ENCODE results near the gene EN2. TPM values are rescaled to one million over a fixed set of nuclear protein-coding genes. Genes with fewer than 3 reads are reported as not detected.

The EN2 gene
- total and polyA plus RNA-seq, 2 of the 4 experiments (the other 2 are of a cell fraction), result not detected

- Histone ChIP-seq H3K36me3 (ENCODE audit: control insufficient read depth, insufficient read depth, low read length) (no peaks in the 10 kb centered on the region), H4K5ac (ENCODE audit: low read depth, low read length) (no peak overlapping the region), H3K56ac (ENCODE audit: extremely low read depth, insufficient read depth, low read length) (no peak overlapping the region), H3K14ac (replicated peaks; ENCODE audit: low read depth, low read length) (no peak overlapping the region), H3K18ac (ENCODE audit: low read depth, low read length) (no peak overlapping the region), H3K9ac (ENCODE audit: low read depth, low read length) (no peak overlapping the region), H2AK5ac (ENCODE audit: low read depth, low read length) (no peak overlapping the region), H4K91ac (ENCODE audit: insufficient read depth, low read depth, low read length) (no peak overlapping the region), H2BK5ac (ENCODE audit: low read depth, low read length, poor library complexity, severe bottlenecking) (no peak overlapping the region), H2AK9ac (replicated peaks; ENCODE audit: low read depth, low read length, poor library complexity) (no peak overlapping the region), H3K79me1 (ENCODE audit: low read depth in 1 of 2, low read length in 2 of 2) (no peaks in the 10 kb centered on the region), H3K23ac (ENCODE audit: low read depth, low read length) (no peak overlapping the region), H3K27me3 (ENCODE audit: control insufficient read depth, insufficient read depth, low read length) (peaks cover 45% of the 10 kb centered on the region), H2BK15ac (ENCODE audit: low read depth, low read length) (no peak overlapping the region), H3K4me2 (ENCODE audit: low read depth, low read length) (no peak overlapping the region), H3K9me3 (ENCODE audit: control insufficient read depth, insufficient read depth, low read length) (no peaks in the 10 kb centered on the region; the same call in 1 of the 2 replicates), H3K27ac (ENCODE audit: insufficient read depth, low read length) (no peak overlapping the region), H4K8ac (ENCODE audit: low read depth in 2 of 2, low read length in 2 of 2) (no peak overlapping the region), H3K4ac (ENCODE audit: low read depth, low read length) (no peak overlapping the region), H2BK20ac (ENCODE audit: low read depth, low read length) (no peak overlapping the region), H4K20me1 (ENCODE audit: insufficient read depth, low read length) (no peaks in the 10 kb centered on the region), H2AFZ (replicated peaks; ENCODE audit: low read length, poor library complexity) (no peak overlapping the region), H3K9me1 (ENCODE audit: insufficient read depth, low read length) (no peaks in the 10 kb centered on the region), H2BK120ac (ENCODE audit: low read depth, low read length) (no peak overlapping the region), H3K4me3 (ENCODE audit: insufficient read depth, low read depth, low read length) (no peak overlapping the region), H3K4me1 (ENCODE audit: control insufficient read depth, insufficient read depth, low read length) (no peaks in the 10 kb centered on the region)
- WGBS, 2 experiments (ENCODE audit: extremely low coverage in 2 of 2, insufficient read length in 1 of 2), result no CpG with 5 or more reads among the region's 4 CpGs
- in situ Hi-C loops (cut with MboI; ENCODE audit: low sequenced_read_pairs) (no loop called here), intact Hi-C loops (cut with micrococcal nuclease) (no loop called here), dilution Hi-C loops (cut with HindIII; ENCODE audit: low sequenced_read_pairs, unreplicated experiment) (no loop called here)
- ChIA-PET POLR2A (ENCODE audit: unreplicated experiment) (no interaction called here), CTCF (interaction anchor here (0.6 kb wide), 1 partner anchor 257 kb away, joined by 4 read pairs; no protein-coding TSS in a partner anchor)
- BruUV-seq (replicated peaks), result no TSS peak
- DNase-seq (no peak), ATAC-seq (ENCODE audit: low read depth) (no peak)
- TF ChIP-seq USF2 (IDR thresholded peaks at IDR 0.05; ENCODE audit: low read depth, low read length) (no peak), NFE2L2 (IDR thresholded peaks at IDR 0.05; ENCODE audit: low read depth, low read length) (no peak), RCOR1 (IDR thresholded peaks at IDR 0.05; ENCODE audit: insufficient replicate concordance, low read length) (no peak), CTCF (conservative IDR thresholded peaks at IDR 0.05; ENCODE audit: low read depth, low read length) (no peak), MAZ (IDR thresholded peaks at IDR 0.05; ENCODE audit: borderline replicate concordance, low read depth, low read length) (no peak), RFX5 (IDR thresholded peaks at IDR 0.05; ENCODE audit: low read depth, low read length) (no peak), RAD21 (IDR thresholded peaks at IDR 0.05; ENCODE audit: low read length) (no peak), CEBPB (IDR thresholded peaks at IDR 0.05; ENCODE audit: low read depth, low read length) (no peak), CHD1 (IDR thresholded peaks at IDR 0.05; ENCODE audit: low read depth, low read length) (no peak), FOS (IDR thresholded peaks at IDR 0.05; ENCODE audit: low read depth, low read length) (no peak), MAFK (IDR thresholded peaks at IDR 0.05; ENCODE audit: low read depth, low read length) (no peak)
These were observed 49.6 kb downstream of the EN2 start for GRCh38 chr7:155507576-155507975.
